GM21825 (cell line): ENCODE results near the gene DNAJC18.

Experiments
- ATAC-seq: cut with Tn5 transposase; IDR thresholded peaks from one replicate; pipeline ENCODE4 v1.9.1; 2021; ENCODE audit warnings: mild to moderate bottlenecking, moderate library complexity; ENCODE audit not compliant: unreplicated experiment

DNAJC18 gene

GRCh38 chr5:139406963-139407362 is 32.4 kb downstream of the DNAJC18 start:
- ATAC-seq, result no peak

GRCh38 chr5:139404484-139404840 is 34.9 kb downstream of the DNAJC18 start:
- ATAC-seq, result no peak

DNA sequence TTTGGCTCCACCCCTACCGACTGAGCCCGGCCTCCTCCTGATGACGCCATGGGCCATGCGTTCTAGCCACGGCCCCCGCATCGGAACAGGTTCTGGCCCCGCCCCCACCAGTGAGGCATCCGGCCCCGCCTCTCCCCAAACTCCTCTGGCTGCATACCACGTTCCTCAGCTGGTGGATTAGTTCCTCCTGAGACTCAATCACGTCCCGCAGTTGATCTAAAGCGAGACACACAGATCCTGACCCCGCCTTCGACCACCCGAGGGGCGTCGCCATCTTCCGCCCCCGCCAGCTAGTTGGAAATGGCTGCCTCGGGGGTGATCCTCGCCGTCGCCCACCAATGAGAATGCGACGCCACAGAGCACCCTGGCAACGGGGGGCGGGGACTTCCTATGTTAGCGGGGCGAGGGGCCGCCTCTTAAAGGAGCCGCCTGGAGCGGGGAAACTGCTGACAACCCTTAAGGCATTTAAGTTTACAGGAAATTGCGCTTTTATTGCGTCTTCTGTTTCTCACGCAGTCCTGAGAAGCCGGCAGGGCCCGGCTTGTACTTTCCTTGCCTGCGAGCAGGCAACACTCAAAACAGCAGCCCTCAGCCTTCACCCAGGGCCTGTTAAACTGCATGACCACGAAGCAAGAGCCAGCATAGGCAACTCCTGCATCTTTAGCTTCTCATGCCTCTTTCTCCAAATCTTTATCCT is 35.4 kb downstream of the DNAJC18 start, which contains the start of gene SPATA24:
TSS of gene SPATA24 (minus strand) at position 303 of the 697 bp plus-strand sequence. CDS start at position 274, 29 bp downstream.
- ATAC-seq, result peak; percentile 76

- ATAC-seq, result no peak
These were observed 35.9 kb downstream of the DNAJC18 start for GRCh38 chr5:139403418-139403786.

DNA sequence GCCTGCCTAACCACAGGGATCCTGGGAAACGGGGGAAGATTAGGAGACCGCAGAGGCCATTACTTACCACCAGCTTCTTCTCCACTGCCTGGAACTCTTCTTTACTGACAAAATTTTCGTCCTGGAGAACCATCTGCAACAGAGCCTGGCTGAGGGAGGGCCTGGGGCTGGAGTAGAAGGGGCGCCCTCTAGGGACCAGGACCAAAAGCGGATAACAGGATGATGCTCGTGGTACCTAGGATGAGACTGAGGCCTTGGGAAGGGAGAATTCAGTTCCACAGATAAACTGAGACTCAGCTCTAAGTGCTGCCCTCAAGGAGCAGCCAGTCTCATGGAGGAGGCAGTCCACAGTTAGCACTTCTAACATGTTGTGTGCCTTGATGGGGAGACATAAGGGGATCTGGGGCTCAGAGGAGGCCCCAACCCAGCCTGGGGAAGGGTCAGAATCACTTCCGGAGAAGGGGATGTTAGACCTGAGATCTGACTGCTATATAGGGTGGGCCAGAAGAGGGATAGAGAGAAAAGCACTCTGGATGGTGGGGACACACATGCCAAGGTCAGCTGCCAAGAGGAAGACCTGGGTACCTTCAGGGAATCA is 36.7 kb downstream of the DNAJC18 start:
- ATAC-seq, result no peak

- ATAC-seq, result no peak
These were observed 37.8 kb downstream of the DNAJC18 start for GRCh38 chr5:139401546-139401945.

GRCh38 chr5:139399501-139400121 is 39.7 kb downstream of the DNAJC18 start:
- ATAC-seq, result no peak

GRCh38 chr5:139397921-139398320 is 41.4 kb downstream of the DNAJC18 start:
- no peak for ATAC-seq

DNA sequence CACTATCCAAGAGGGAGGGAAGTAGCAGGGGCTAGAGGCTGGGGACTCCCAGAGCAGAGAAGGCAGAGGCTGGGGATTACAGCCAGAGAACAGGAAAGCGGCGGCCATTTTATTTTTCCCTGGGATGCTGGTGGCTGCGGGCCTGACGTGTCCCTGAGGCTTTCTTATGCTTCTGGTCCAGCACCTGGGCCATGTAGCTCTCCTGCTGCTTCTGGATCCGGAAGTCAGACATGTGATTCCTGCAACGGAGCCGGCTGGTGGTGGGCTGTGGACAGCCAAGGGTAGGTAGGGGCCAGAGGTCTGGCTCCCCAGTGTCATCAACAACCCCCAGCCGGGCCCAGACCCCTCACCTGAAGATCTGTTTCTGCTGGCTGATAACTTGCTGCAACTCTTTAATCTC is 42.6 kb downstream of the DNAJC18 start:
- ATAC-seq, result no peak

DNA sequence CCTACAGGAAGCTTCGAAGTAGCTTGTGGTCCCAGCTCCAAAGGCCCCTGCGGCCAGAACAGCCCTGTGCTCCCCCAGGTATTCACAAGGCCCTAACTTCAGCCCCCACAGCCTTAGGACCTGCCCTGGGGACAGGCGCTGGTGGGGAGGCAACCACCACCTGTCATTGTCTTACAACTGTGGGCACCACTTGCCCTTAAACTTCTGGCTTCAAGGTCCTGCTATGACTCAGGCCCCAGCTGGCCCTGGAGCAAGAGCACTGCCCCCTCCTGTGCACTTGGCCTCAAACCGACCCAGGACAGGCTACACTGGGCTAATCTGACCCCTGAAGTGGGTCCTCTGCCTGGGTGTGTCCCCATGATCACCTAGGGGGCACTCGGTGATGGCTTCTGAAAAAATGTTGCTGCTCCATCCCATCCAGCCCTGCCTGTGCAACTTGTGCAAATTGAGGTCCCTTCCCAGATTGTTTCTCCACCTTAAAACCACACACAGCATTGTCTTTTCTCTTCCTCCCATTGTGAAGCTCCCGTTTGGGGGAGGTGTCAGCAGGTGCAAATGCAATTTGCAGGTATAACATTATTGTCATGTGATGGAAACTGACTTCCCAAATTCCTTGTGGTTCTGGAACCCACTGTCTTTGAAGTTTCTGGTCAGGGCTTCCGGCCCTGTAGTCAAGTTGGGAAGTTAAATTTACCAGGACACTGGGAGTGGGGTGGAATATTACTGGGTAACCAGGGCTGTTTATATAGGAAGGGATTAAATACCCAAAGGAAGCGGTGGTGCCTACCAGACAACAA is 43.3 kb downstream of the DNAJC18 start:
- no peak for ATAC-seq

DNA sequence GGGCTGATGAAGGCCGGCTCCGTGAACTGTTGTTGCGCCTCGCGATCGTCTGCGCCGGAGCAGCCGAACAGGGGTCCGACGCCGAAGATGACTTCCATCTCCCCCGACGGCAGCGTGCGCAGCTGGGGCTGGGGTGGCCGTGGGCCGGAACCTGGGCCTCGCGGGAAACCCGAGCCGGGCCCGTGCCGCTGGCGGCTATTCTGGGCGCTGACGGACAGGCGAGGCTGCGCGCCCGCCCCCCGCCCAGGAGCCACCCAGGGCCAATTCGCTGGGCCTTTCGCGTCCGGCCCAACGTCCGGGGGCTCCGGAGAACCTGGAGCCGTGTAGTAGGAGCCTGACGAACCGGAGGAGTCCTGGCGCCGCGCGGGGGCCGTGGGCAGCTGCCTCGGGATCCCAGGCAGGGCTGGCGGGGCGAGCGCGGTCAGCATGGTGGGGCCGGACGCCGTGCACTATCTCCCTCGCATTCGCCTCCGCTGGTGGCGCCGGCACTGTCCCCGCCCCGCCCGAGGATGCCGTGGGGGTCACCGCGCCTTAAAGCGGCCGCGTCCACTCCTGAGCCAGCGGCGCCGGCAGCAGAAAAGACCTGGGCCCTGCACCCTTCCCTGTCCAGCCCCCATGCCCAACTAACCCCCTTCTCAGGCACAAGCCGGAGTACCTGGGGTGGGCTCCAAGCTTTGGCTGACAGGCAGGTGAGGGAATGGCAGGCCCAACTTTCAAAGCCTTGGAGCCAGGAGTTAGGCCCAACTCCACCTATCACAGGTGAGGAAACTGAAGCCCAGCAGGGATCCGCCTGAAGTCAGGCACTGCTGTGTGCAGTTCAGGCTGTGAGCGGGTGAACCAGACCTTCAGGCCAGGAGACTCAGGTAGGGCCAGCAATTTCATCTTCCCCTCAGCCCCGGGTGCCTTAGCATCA is 44.4 kb downstream of the DNAJC18 start, which contains the start of gene PROB1:
TSS of gene PROB1 (minus strand) at position 451 of the 913 bp plus-strand sequence. CDS start at position 428, 23 bp downstream.
- ATAC-seq, result no peak

- no peak for ATAC-seq
These were observed 45.1 kb downstream of the DNAJC18 start for GRCh38 chr5:139394123-139394653.

- no peak for ATAC-seq
These were observed 45.7 kb downstream of the DNAJC18 start for GRCh38 chr5:139393497-139394122.

DNA sequence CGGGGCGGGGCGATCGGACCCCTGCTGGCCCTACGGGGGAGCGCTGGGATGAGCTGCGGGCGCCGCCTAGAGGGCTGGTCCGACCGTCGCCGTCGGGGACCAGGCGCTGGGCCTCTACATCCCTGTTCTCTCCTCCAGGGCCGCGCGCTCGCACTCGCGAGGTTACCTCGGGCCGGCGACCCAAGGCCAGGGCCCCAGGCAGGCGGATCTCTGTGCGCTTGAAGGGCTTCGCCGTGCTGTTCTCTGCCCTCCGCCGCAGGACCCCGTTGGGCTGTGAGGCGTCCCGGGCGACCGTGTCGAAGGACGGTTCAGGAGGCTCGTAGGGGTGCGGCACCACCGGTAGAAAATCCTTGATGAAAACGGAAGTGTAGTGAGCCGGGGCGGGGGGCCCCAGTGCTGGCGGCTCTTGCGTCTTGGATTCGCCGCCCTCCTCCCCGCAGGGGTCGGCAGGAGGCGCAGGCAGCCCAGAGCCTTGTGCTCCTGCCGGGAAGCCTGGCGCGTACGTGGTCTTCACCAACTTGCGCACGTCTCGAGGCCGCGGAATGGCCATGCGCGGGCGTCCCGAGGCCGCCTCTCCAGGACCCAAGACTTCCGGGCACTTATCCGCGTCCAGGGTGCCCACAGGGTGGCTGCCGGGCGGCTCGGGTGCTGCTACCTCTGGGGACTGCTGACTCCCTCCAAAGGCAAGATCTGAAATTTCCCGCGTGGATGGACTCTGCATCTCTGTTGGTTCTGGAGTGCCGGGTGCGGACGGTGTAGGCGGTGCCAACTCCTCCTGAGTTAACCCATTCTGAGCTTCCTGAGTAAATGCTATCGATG is 46.4 kb downstream of the DNAJC18 start:
- peak; percentile 47 for ATAC-seq

GRCh38 chr5:139392324-139392677 is 47.0 kb downstream of the DNAJC18 start:
- ATAC-seq, result no peak

- peak; percentile 0 for ATAC-seq
These were observed 47.6 kb downstream of the DNAJC18 start for GRCh38 chr5:139391570-139392323.

GRCh38 chr5:139390639-139391569 is 48.4 kb downstream of the DNAJC18 start:
- ATAC-seq, result no peak
